ENCODE results near the gene SRP68.

The SRP68 gene

DNA sequence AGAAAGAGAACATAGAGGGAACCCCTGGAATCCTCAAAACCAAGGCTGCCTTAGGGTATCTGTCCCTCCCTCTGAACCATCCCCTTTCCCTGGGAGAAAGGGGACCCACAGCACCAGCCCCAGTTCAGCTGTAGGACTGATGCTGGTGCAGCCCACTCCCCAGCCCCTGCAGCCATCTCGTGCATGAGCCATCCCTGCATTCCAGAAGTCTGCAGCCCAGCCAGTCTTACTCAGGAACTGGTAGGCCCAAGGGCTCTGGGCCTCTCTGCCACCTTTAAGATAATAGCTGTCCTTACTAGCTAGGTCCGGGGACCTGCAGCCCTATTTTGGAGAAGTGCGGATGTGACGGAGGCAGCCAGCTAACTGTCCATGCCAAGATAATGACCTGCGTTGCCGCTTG, 39.2 kb downstream of the SRP68 start:
- Histone ChIP-seq H3K4me1 (ENCODE audit: control insufficient read depth, insufficient read depth, low read length, poor library complexity, severe bottlenecking) (peaks cover 10% of the 10 kb centered on the region), H3K4me3 (ENCODE audit: insufficient read depth, low read depth, low read length, poor library complexity, severe bottlenecking) (no peak overlapping the region), H3K27ac (ENCODE audit: insufficient read depth, low read length, poor library complexity, severe bottlenecking) (no peak overlapping the region), H3K36me3 (ENCODE audit: control insufficient read depth, insufficient read depth, low read length) (peaks cover 5% of the 10 kb centered on the region), H3K27me3 (replicated peaks; ENCODE audit: control insufficient read depth, insufficient read depth, low read length, poor library complexity, severe bottlenecking) (no peaks in the 10 kb centered on the region), H3K9me3 (ENCODE audit: control insufficient read depth, low read length) (no peaks in the 10 kb centered on the region)
- DNase-seq, result no peak

DNA sequence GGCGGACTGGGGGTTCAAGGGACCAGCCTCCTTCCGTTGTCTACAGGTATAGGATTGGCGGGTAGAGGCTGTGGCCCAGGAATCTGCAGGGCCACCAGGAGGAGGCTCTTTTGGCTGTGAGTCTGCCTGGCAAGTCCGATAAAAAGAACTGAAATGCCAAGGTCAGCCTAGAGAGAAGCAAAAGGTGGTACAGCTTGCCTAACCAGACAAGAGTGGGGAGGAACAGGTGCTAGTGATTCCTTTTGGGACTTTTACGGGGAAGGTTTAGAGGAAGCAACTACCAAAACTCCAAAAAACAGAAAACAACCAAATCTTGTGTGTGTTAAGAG, 39.6 kb downstream of the SRP68 start:
- DNase-seq, result no peak
- peaks cover 10% of the 10 kb centered on the region for H3K4me1 ChIP-seq (ENCODE audit: control insufficient read depth, insufficient read depth, low read length, poor library complexity, severe bottlenecking)
- no peak overlapping the region for H3K27ac ChIP-seq (ENCODE audit: insufficient read depth, low read length, poor library complexity, severe bottlenecking)
- peaks cover 2% of the 10 kb centered on the region for H3K36me3 ChIP-seq (ENCODE audit: control insufficient read depth, insufficient read depth, low read length)
- no peaks in the 10 kb centered on the region for H3K27me3 ChIP-seq (replicated peaks; ENCODE audit: control insufficient read depth, insufficient read depth, low read length, poor library complexity, severe bottlenecking)
- no peaks in the 10 kb centered on the region for H3K9me3 ChIP-seq (ENCODE audit: control insufficient read depth, low read length)
- H3K4me3 ChIP-seq (ENCODE audit: insufficient read depth, low read depth, low read length, poor library complexity, severe bottlenecking), result no peak overlapping the region

DNA sequence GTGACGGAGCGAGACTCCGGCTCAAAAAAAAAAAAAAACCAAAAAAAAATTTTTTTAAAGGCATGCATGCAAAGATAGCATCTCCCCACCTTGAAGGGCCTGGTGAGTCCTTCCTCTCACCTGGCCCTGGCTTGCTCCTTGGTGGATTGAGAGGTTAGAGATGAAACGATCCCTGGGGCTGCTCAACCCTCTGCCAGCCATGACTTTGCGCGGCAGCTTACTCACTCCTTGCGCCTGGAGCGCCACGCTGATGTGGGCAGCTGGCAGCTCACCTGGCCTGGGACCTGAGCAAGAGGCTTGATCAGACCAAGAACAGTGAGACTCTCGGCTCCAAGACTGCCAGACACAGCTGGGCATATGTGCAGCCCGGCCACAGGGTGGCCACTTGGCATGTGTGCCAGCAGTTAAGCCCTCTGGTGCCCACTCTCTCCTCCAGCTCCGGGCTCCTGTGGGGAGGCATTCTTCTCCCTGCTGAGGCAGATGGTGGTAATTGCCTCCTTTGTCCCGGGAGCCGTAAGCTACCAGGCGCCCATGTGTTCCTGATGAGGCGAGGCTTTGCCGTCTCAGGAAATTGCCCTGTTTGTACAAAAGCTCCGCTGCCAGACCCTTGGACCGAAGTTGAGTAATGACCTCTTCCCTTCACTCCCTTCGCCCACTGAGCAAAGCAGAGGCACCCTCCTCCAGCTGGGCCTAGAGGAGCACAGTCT, 40.1 kb downstream of the SRP68 start:
- peaks cover 10% of the 10 kb centered on the region for H3K4me1 ChIP-seq (ENCODE audit: control insufficient read depth, insufficient read depth, low read length, poor library complexity, severe bottlenecking)
- H3K27ac ChIP-seq (ENCODE audit: insufficient read depth, low read length, poor library complexity, severe bottlenecking), result no peak overlapping the region
- no peak overlapping the region for H3K4me3 ChIP-seq (ENCODE audit: insufficient read depth, low read depth, low read length, poor library complexity, severe bottlenecking)
- no peak for DNase-seq
- H3K36me3 ChIP-seq (ENCODE audit: control insufficient read depth, insufficient read depth, low read length), result no peaks in the 10 kb centered on the region
- no peaks in the 10 kb centered on the region for H3K9me3 ChIP-seq (ENCODE audit: control insufficient read depth, low read length)
- H3K27me3 ChIP-seq (replicated peaks; ENCODE audit: control insufficient read depth, insufficient read depth, low read length, poor library complexity, severe bottlenecking), result no peaks in the 10 kb centered on the region

- DNase-seq, result no peak
- Histone ChIP-seq H3K4me3 (ENCODE audit: insufficient read depth, low read depth, low read length, poor library complexity, severe bottlenecking) (no peak within 1 kb of the TSS), H3K9me3 (ENCODE audit: control insufficient read depth, low read length) (no peaks in the 10 kb centered on the region), H3K4me1 (ENCODE audit: control insufficient read depth, insufficient read depth, low read length, poor library complexity, severe bottlenecking) (peaks cover 10% of the 10 kb centered on the region), H3K27ac (ENCODE audit: insufficient read depth, low read length, poor library complexity, severe bottlenecking) (no peak within 1 kb of the TSS), H3K36me3 (ENCODE audit: control insufficient read depth, insufficient read depth, low read length) (no peaks in the 10 kb centered on the region), H3K27me3 (replicated peaks; ENCODE audit: control insufficient read depth, insufficient read depth, low read length, poor library complexity, severe bottlenecking) (no peaks in the 10 kb centered on the region)
These were observed 45.0 kb downstream of the SRP68 start, which contains the start of gene EVPL for GRCh38 chr17:76027159-76027839. Gene EVPL (minus strand): TSS chr17:76027306. CDS start chr17:76027198, 108 bp downstream.

- Histone ChIP-seq H3K36me3 (ENCODE audit: control insufficient read depth, insufficient read depth, low read length) (no peaks in the 10 kb centered on the region), H3K27ac (ENCODE audit: insufficient read depth, low read length, poor library complexity, severe bottlenecking) (no peak overlapping the region), H3K4me3 (ENCODE audit: insufficient read depth, low read depth, low read length, poor library complexity, severe bottlenecking) (no peak overlapping the region), H3K4me1 (ENCODE audit: control insufficient read depth, insufficient read depth, low read length, poor library complexity, severe bottlenecking) (peaks cover 10% of the 10 kb centered on the region), H3K27me3 (replicated peaks; ENCODE audit: control insufficient read depth, insufficient read depth, low read length, poor library complexity, severe bottlenecking) (no peaks in the 10 kb centered on the region), H3K9me3 (ENCODE audit: control insufficient read depth, low read length) (no peaks in the 10 kb centered on the region)
- DNase-seq, result no peak
These were observed 45.6 kb downstream of the SRP68 start for GRCh38 chr17:76026714-76027158.

DNA sequence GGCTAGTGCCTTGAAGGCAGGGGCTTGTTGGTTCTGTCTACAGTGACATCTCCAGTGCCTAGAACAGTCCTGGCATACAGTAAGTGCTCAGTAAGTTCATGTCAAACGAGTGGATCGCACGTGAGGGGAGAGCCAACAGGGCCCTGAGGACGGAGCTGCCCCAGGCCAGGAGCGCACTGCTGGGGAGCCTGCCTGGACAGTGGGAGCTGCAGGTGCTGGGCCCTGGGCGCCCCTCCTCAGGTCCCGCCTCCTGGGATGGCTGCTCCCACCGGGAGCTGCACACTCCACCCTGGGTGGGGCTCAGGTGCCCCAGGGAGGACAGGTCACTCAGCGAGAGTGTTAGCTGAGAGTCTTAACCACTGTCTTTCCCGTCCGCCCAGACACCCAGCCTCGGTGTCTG, 47.0 kb downstream of the SRP68 start:
- no peak for DNase-seq
- Histone ChIP-seq H3K9me3 (ENCODE audit: control insufficient read depth, low read length) (no peaks in the 10 kb centered on the region), H3K4me1 (ENCODE audit: control insufficient read depth, insufficient read depth, low read length, poor library complexity, severe bottlenecking) (peaks cover 10% of the 10 kb centered on the region), H3K4me3 (ENCODE audit: insufficient read depth, low read depth, low read length, poor library complexity, severe bottlenecking) (no peak overlapping the region), H3K27ac (ENCODE audit: insufficient read depth, low read length, poor library complexity, severe bottlenecking) (no peak overlapping the region), H3K36me3 (ENCODE audit: control insufficient read depth, insufficient read depth, low read length) (no peaks in the 10 kb centered on the region), H3K27me3 (replicated peaks; ENCODE audit: control insufficient read depth, insufficient read depth, low read length, poor library complexity, severe bottlenecking) (no peaks in the 10 kb centered on the region)

DNA sequence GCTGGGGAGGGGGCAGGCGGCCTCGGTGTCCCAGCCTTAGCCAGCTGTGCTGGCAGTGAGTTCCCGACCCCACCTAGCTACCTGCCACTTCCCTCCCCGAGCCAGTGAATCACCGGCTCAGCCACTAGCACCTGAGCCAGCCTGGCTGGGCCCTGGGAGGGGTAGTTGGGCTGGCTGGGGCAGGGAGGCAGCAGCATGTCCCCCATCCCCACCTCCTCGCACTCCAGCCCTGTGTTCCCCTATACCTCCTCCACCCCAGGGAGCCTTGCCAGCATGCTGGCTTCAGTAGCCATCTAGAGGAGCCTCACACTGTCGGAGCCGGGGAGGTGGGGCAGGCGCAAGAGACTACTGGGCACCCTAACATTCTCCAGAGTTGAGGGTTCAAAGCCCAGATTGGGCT, 48.0 kb downstream of the SRP68 start:
- Histone ChIP-seq H3K27ac (ENCODE audit: insufficient read depth, low read length, poor library complexity, severe bottlenecking) (no peak overlapping the region), H3K9me3 (ENCODE audit: control insufficient read depth, low read length) (no peaks in the 10 kb centered on the region), H3K27me3 (replicated peaks; ENCODE audit: control insufficient read depth, insufficient read depth, low read length, poor library complexity, severe bottlenecking) (no peaks in the 10 kb centered on the region), H3K4me3 (ENCODE audit: insufficient read depth, low read depth, low read length, poor library complexity, severe bottlenecking) (no peak overlapping the region), H3K36me3 (ENCODE audit: control insufficient read depth, insufficient read depth, low read length) (no peaks in the 10 kb centered on the region), H3K4me1 (ENCODE audit: control insufficient read depth, insufficient read depth, low read length, poor library complexity, severe bottlenecking) (peaks cover 2% of the 10 kb centered on the region)
- no peak for DNase-seq

DNA sequence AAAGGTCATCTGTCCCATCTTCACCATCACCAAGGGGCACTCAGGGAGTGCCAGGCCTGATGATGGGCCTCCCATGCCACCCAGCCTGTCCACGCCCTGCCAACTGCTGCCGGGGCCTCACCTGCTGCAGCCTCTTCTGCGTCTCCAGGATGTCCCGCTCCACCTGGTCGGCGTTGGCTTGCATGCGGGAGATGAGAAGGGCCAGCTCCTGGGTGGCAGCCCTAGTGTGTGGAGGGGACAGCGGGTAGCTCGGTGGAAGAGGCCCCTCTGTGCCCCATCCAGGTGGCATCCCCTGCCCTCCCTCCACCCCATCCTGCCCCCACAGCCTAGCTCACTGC, 48.4 kb downstream of the SRP68 start:
- H3K9me3 ChIP-seq (ENCODE audit: control insufficient read depth, low read length), result no peaks in the 10 kb centered on the region
- no peaks in the 10 kb centered on the region for H3K27me3 ChIP-seq (replicated peaks; ENCODE audit: control insufficient read depth, insufficient read depth, low read length, poor library complexity, severe bottlenecking)
- H3K4me3 ChIP-seq (ENCODE audit: insufficient read depth, low read depth, low read length, poor library complexity, severe bottlenecking), result no peak overlapping the region
- DNase-seq, result no peak
- H3K4me1 ChIP-seq (ENCODE audit: control insufficient read depth, insufficient read depth, low read length, poor library complexity, severe bottlenecking), result no peaks in the 10 kb centered on the region
- no peak overlapping the region for H3K27ac ChIP-seq (ENCODE audit: insufficient read depth, low read length, poor library complexity, severe bottlenecking)
- H3K36me3 ChIP-seq (ENCODE audit: control insufficient read depth, insufficient read depth, low read length), result no peaks in the 10 kb centered on the region

DNA sequence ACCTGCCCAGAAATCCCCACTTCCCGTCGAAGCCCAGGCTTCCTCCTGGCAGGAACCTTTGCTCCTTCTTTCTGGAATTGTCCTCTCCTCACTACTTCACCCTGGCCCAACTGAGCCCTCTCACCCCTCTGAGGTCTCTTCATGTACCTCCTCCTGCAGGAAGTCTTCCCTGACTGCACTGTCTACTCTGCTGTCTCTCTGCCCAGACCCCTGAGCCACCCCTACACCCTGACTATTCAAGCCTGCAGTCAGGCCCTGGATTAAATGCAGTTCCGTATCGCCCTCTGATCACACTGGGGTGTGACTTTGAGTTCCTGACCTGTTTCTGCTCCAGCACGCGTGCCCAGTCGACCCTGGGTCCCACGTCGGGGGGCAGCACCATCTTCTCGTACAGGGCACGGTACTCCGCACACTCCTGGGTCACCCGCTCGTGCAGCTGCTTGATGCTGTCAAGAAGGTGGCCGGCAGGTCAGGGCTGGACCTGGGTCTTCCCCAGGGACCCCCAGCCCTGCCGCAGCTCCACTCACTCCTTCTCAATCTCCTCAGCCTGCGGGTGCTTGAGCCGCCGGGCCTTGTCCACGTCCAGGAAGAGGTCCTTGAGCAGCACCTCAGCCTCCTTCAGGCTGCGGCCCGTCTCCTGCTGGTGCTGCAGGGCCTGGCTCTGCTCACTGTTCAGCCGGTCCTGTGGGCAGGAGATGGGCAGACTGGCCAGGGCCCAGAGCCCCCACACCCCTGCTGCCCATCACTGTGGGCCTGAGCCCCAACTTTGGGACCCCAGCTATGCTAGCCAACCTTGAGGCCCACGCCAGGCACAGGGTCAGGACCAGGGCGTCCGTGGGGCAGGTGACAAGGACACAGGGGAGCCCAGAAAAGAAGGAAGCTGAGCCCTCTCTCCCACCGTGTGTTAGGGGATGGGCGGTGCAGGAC, 49.1 kb downstream of the SRP68 start:
- Histone ChIP-seq H3K27me3 (replicated peaks; ENCODE audit: control insufficient read depth, insufficient read depth, low read length, poor library complexity, severe bottlenecking) (no peaks in the 10 kb centered on the region), H3K4me3 (ENCODE audit: insufficient read depth, low read depth, low read length, poor library complexity, severe bottlenecking) (no peak overlapping the region), H3K9me3 (ENCODE audit: control insufficient read depth, low read length) (no peaks in the 10 kb centered on the region), H3K36me3 (ENCODE audit: control insufficient read depth, insufficient read depth, low read length) (no peaks in the 10 kb centered on the region), H3K4me1 (ENCODE audit: control insufficient read depth, insufficient read depth, low read length, poor library complexity, severe bottlenecking) (no peaks in the 10 kb centered on the region), H3K27ac (ENCODE audit: insufficient read depth, low read length, poor library complexity, severe bottlenecking) (no peak overlapping the region)
- no peak for DNase-seq

DNA sequence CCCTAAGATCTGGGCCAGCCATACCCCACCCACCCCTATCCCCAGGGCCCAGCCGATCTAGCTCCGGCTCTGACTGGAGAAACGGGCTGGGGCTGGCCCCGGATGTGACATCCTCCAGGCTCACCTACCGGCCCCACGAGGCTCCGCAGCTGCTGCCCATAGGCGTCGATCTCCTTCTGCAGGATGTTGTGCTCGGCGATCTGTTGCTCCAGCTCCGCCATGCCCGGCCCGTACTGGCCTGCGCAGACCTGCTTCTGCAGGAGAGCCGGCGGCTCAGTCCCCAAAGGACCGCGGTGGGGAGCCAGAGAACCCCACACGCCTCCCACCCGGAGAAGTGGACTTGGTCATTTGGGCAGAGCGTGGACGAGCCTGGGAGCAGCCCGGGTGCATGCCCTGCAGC, 50.0 kb downstream of the SRP68 start:
- Histone ChIP-seq H3K27ac (ENCODE audit: insufficient read depth, low read length, poor library complexity, severe bottlenecking) (no peak overlapping the region), H3K4me3 (ENCODE audit: insufficient read depth, low read depth, low read length, poor library complexity, severe bottlenecking) (no peak overlapping the region), H3K4me1 (ENCODE audit: control insufficient read depth, insufficient read depth, low read length, poor library complexity, severe bottlenecking) (no peaks in the 10 kb centered on the region), H3K9me3 (ENCODE audit: control insufficient read depth, low read length) (no peaks in the 10 kb centered on the region), H3K36me3 (ENCODE audit: control insufficient read depth, insufficient read depth, low read length) (no peaks in the 10 kb centered on the region), H3K27me3 (replicated peaks; ENCODE audit: control insufficient read depth, insufficient read depth, low read length, poor library complexity, severe bottlenecking) (no peaks in the 10 kb centered on the region)
- DNase-seq, result no peak

Measured in effector memory CD4-positive, alpha-beta T cell (primary cell).